HUDEP-2 (cell line): ENCODE results near the gene CATSPER1.

Source experiments
- DNase-seq, 76 experiments: peaks; one replicate each; lab custom pipeline; 2025; ENCODE audit not compliant: unreplicated experiment in 76 of 76; lab: John Stamatoyannopoulos, UW

Gene CATSPER1

GRCh38 chr11:66006134-66006890, 20.0 kb downstream of the CATSPER1 start:
- no peak for DNase-seq

GRCh38 chr11:66004186-66004585, 22.1 kb downstream of the CATSPER1 start:
- no peak for DNase-seq

- DNase-seq = no peak
Measured at GRCh38 chr11:66003291-66003690, 23.0 kb downstream of the CATSPER1 start.

- peak in 24 of 76 experiments; percentile 21 to 70 (median 50) for DNase-seq
Measured at GRCh38 chr11:66002648-66003225, 23.5 kb downstream of the CATSPER1 start.

- DNase-seq = peak in 75 of 76 experiments; percentile 52 to 97 (median 91)
Measured at GRCh38 chr11:66001942-66002647, 24.2 kb downstream of the CATSPER1 start, which contains the start of the genes BANF1 and EIF1AD. BANF1 (plus strand) TSS chr11:66002503; CDS start chr11:66003251, 748 bp downstream. EIF1AD (minus strand) TSS chr11:66002157; CDS start chr11:66000389, 1,768 bp downstream.

GRCh38 chr11:65997286-65997685, 29.0 kb downstream of the CATSPER1 start:
- peak in 4 of 76 experiments; percentile 3 to 27 (median 14) for DNase-seq

- DNase-seq = no peak
Measured at GRCh38 chr11:65992056-65992455, 34.2 kb downstream of the CATSPER1 start.

- DNase-seq = peak in 72 of 76 experiments; percentile 49 to 94 (median 84)
Measured at GRCh38 chr11:65988791-65989592, 37.3 kb downstream of the CATSPER1 start.

GRCh38 chr11:65987336-65987735, 38.9 kb downstream of the CATSPER1 start:
- no peak for DNase-seq

GRCh38 chr11:65983589-65983987, 42.7 kb downstream of the CATSPER1 start:
- DNase-seq = no peak

GRCh38 chr11:65982824-65983588, 43.3 kb downstream of the CATSPER1 start:
- no peak for DNase-seq

GRCh38 chr11:65981972-65982823, 44.1 kb downstream of the CATSPER1 start:
- DNase-seq = no peak

GRCh38 chr11:65981101-65981740, 45.1 kb downstream of the CATSPER1 start:
- DNase-seq = no peak

GRCh38 chr11:65979261-65979759, 47.0 kb downstream of the CATSPER1 start:
- DNase-seq = no peak

GRCh38 chr11:65978391-65979238, 47.7 kb downstream of the CATSPER1 start:
- no peak for DNase-seq

- DNase-seq = no peak
Measured at GRCh38 chr11:65977621-65978390, 48.5 kb downstream of the CATSPER1 start.
